Activated CD8-positive, alpha-beta memory T cell treated with anti-CD3 and anti-CD28 coated beads, Interleukin-2, amount 50 U/mL, for 24 hours (primary cell): ENCODE data around the gene IL1R1.

Source experiments
- DNase-seq: peaks from one replicate; pipeline ENCODE4 v3.0.0-alpha.2; 2020; ENCODE audit errors: extremely low read depth

Gene IL1R1

GRCh38 chr2:102172745-102173144, 30.2 kb downstream of the IL1R1 start:
- no peak for DNase-seq

DNA sequence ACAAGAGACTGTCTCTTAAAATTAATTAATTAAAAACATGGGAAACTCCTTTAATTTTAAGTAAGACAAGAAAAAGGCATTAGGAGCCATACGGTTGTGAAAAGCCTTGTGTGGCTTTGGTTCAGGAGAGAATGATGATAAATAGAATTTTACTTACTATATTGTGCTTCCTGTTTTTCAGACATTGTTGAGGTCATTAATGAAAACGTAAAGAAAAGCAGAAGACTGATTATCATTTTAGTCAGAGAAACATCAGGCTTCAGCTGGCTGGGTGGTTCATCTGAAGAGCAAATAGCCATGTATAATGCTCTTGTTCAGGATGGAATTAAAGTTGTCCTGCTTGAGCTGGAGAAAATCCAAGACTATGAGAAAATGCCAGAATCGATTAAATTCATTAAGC, 33.6 kb downstream of the IL1R1 start:
- no peak for DNase-seq

GRCh38 chr2:102177814-102178478, 35.4 kb downstream of the IL1R1 start:
- DNase-seq, result no peak

GRCh38 chr2:102179061-102179460, 36.5 kb downstream of the IL1R1 start:
- no peak for DNase-seq

DNA sequence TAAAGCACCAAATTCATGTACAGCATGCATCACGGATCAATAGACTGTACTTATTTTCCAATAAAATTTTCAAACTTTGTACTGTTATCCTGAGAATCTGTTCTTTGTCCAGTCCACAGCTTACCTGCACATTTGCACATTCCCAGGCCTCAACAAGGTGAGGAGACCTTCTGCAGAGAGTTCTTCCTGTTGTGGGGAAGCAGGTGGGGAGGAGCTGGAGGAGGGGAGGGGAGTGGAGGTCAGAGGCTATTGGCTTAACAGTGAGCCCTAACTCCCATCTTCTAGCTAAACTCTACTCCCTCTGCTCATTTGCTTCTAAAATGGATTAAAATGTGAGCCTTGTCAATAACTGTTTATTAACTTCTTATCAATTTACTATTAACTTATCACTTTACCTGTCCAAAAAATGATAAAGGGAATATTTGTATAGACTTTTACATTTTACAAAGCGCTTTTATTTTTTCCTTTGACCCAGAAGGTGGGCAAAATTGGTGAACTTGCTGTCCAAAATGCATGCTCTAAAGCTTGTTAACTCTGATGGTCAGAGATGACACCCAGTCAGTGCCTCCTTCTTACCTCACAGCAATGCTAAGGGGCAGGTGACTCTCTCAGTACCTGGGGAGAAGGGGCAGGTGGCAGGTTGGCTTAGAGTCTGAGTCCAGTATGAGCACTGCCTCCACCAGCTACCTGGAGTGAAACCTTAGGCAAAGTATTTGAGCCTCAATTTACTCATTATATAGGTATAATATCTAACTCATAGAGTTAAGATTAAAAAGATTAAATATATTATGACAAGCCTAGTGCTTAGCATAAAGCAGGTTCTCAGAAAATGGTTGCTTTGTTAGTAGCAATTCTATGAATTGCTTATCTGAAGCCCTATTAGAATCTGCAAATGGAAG, 37.5 kb downstream of the IL1R1 start:
- DNase-seq, result no peak

GRCh38 chr2:102180687-102180999, 38.1 kb downstream of the IL1R1 start:
- DNase-seq, result no peak

GRCh38 chr2:102181376-102181775, 38.8 kb downstream of the IL1R1 start:
- DNase-seq, result no peak

DNA sequence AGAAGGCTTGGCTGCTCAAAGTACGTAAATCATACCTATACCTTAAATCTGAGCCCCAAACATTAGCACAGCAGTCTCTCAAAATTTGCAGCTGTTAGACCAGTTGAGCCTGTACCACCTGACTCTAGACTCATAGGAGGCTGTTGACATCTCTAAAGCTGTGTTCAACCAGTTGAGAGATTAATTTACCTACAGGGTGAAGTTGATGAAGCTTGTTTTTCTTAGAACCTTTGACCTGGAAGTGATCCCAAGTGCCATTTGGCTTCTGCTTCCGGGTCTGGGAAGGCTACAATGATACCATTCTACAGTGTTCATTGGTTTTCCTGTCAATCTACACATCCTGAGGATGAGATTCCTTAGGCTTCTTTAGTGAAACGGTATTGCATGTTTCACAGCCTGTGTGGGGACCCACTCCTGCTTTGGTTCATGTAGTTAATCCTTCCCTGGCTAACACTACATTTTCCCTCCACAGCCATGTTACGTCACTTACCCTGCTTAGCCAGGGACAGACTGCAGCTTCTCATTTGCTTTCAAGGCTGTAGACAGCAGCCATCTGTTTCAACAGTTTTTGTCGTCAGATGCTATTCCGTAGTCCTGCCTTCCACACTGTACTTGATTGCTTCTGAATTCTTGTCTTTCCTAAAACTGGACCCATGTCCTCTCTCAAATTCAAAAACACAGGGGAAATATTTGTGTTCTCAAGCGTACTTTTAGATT, 39.5 kb downstream of the IL1R1 start:
- DNase-seq, result no peak

- DNase-seq, result no peak
These were observed 41.5 kb downstream of the IL1R1 start for GRCh38 chr2:102184018-102184417.

DNA sequence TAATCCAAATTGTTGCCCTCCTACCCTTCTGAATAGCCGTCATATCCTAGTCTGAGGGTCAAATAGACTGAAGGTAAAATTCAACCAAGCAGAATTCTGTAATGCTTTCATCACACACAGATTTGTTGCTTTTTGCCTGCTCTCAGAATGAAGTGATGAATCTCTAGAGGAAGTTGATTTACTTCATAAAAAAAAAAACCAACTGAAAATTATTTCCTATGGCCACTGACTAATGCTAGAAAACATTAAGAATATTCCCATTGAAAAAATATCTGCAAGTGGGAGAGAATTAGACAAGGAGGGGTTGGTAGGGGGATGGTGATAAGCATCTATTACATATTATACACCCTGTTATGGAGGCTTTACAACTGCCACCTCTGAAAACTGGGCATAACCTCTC, 42.0 kb downstream of the IL1R1 start:
- DNase-seq, result no peak

DNA sequence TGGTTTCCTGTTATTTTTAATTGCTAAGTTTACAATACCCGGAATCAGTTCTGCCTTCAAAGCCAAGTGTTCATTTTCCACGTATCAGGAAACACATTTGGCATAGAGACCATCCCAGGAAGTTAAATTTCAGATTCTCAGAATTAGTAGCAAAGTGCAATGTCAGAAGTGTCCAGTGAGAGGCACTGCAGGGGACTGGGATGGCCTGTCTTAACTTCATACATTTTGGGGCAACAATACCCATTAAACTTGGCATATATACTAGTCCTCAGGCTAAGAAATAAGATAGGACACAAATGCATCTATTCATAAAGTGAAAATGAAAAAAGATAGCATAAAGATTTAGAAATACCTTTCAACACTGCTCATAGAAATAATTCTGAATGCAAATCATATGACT, 42.8 kb downstream of the IL1R1 start:
- no peak for DNase-seq

DNA sequence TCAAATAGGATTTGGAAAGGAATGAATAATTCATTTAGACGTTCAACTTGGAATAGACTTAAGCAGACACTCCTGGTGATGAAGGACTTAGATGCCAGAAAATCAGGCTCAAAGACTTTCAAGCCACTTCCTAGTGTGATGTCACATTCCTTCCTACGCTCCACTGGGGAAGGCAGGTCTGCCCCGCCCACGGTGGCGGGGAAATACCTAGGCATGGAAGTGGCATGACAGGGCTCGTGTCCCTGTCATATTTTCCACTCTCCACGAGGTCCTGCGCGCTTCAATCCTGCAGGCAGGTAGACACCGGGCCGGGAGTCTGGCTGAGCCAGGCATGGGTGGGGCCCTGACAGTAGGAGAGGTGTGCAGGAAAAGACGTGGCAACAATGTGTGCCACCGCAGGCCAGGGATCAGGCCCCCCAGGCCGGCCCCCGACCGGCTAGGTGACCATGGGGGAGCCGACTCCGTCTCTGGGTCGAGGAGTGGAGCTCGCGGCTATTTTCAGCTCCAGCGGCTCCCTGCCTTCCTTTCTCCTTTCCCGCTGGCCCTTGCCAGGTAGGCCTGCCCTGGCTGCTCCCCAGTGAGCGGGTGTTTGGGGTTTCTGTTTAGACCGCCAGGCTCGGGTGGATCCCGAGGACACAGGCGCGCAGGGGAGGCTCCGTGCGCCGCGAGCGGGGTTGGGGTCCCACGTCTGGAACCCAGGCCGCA, 44.4 kb downstream of the IL1R1 start, which contains the start of gene IL1RL2:
Gene IL1RL2, plus strand, starts transcription at position 233 of the 705 bp plus-strand sequence. CDS start 845 bp downstream, outside the sequence.
- DNase-seq, result no peak

GRCh38 chr2:102187496-102188150, 45.1 kb downstream of the IL1R1 start:
- peak; percentile 21 for DNase-seq

- no peak for DNase-seq
These were observed 48.0 kb downstream of the IL1R1 start for GRCh38 chr2:102190430-102191107.

GRCh38 chr2:102191501-102191900, 49.0 kb downstream of the IL1R1 start:
- no peak for DNase-seq

DNA sequence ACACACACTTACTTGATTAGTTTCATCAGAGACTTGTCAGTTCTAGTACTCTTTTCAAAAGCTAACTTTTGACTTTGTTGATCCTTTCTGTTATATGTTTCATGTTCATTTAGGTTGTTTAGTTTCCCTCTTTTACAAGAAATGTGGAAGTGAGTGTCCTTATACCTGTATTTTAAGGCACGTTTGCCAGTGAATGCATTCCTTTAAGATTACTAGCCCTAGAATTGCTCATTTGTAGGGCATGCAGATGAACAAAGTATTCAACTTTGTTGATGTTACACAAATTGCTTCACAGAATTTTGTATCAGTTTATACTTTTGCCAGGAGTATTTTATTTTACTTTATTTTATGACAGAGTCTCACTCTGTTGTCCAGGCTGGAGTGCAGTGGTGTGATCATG, 50.5 kb downstream of the IL1R1 start:
- no peak for DNase-seq

GRCh38 chr2:102194609-102195268, 52.2 kb downstream of the IL1R1 start:
- no peak for DNase-seq

GRCh38 chr2:102197389-102198137, 55.0 kb downstream of the IL1R1 start:
- DNase-seq, result no peak

DNA sequence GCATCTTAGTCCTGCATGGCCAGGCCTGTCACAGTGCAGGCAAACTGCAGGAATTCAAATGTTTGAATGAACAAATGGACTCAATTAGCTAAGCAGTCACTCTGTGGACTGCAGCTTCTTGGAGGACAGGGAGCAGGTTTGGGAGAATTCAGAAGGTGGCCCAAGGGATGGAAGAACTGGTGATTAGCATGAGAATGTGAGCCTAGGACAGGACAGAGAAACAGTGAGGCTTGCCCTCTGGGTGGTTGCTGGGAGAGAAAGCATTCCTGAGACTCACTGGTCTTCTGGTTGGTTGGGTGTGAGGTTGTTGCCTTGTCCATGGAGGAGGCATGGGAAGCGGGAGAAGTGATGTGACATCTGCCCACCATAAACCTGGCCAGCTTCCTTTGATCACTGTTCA, 58.0 kb downstream of the IL1R1 start:
- no peak for DNase-seq

- no peak for DNase-seq
These were observed 62.1 kb downstream of the IL1R1 start for GRCh38 chr2:102204638-102205037.
